Endothelial cell of umbilical vein (primary cell): ENCODE measurements around the gene RRP1.

ENCODE experiments used
- CTCF ChIP-seq, 2 donors: IDR thresholded peaks; 1 replicate in 1 of 2; 2 replicates in 1 of 2; pipeline ENCODE4 v1.5.1; 2011; ENCODE audit warnings: low read length in 2 of 2, mild to moderate bottlenecking in 2 of 2, moderate library complexity in 2 of 2, control low read depth in 1 of 2, inconsistent platforms in 1 of 2, low read depth in 1 of 2; ENCODE audit not compliant: insufficient read depth in 1 of 2; ENCODE audit errors: extremely low read depth in 1 of 2
- EZH2 ChIP-seq: IDR thresholded peaks from 2 replicates; pipeline ENCODE4 v1.6.1; 2012; ENCODE audit warnings: borderline replicate concordance, low read depth, mild to moderate bottlenecking, moderate library complexity, low read length, inconsistent platforms; ENCODE audit not compliant: severe bottlenecking
- FOS ChIP-seq: IDR thresholded peaks from 2 replicates; pipeline ENCODE4 v1.6.1; 2011; ENCODE audit warnings: mild to moderate bottlenecking, low read length, moderate library complexity, borderline replicate concordance; ENCODE audit not compliant: insufficient read depth
- GATA2 ChIP-seq: IDR thresholded peaks from 2 replicates; pipeline ENCODE4 v1.7.0; 2011; ENCODE audit warnings: low read depth, mild to moderate bottlenecking, moderate library complexity, mixed read lengths, low read length; ENCODE audit not compliant: insufficient read length, insufficient read depth
- JUN ChIP-seq: IDR thresholded peaks from 2 replicates; pipeline ENCODE4 v1.6.1; 2011; ENCODE audit warnings: borderline replicate concordance, low read depth; ENCODE audit not compliant: insufficient read length, insufficient read depth
- MAX ChIP-seq: IDR thresholded peaks from 2 replicates; pipeline ENCODE4 v1.6.1; 2011; ENCODE audit not compliant: insufficient read depth, insufficient read length
- MYC ChIP-seq: IDR thresholded peaks from one replicate; pipeline ENCODE4 v1.6.1; 2011; ENCODE audit warnings: mild to moderate bottlenecking, low read depth, low read length
- POLR2A ChIP-seq: IDR thresholded peaks from 2 replicates; pipeline ENCODE4 v1.6.1; 2012; ENCODE audit warnings: low read depth, mild to moderate bottlenecking, control low read depth, low read length
- POLR2AphosphoS5 ChIP-seq: IDR thresholded peaks from 2 replicates; pipeline ENCODE4 v1.6.1; 2012; ENCODE audit warnings: low read depth, mild to moderate bottlenecking, control low read depth, low read length, moderate library complexity; ENCODE audit not compliant: insufficient read depth

GRCh38 chr21:43771199-43771675, 18.1 kb upstream of the RRP1 start:
- TF ChIP-seq POLR2A: no peak
- TF ChIP-seq CTCF (IDR thresholded peaks at IDR 0.05; ENCODE audit: extremely low read depth in 1 of 2, insufficient read depth in 1 of 2, low read depth in 1 of 2, low read length in 2 of 2): no peak
- TF ChIP-seq JUN: no peak
- TF ChIP-seq EZH2: no peak
- TF ChIP-seq MYC: no peak
- TF ChIP-seq POLR2AphosphoS5: no peak
- no peak for TF ChIP-seq GATA2
- no peak for TF ChIP-seq MAX
- TF ChIP-seq FOS: no peak
